HL-60 (cell line): ENCODE results near the gene KHSRP.

Experiments
- CTCF ChIP-seq: IDR thresholded peaks from one replicate; pipeline ENCODE4 v1.5.1; 2011; ENCODE audit warnings: low read length, control low read depth, inconsistent platforms; ENCODE audit not compliant: insufficient read depth
- GABPA ChIP-seq: IDR thresholded peaks from 2 replicates; pipeline ENCODE4 v1.6.1; 2012; ENCODE audit warnings: low read depth

GRCh38 chr19:6415591-6416190, 8.9 kb downstream of the KHSRP start:
- no peak for TF ChIP-seq GABPA
- TF ChIP-seq CTCF = no peak
